ENCODE data around the gene CDH16. TPM values are rescaled to one million over a fixed set of nuclear protein-coding genes. Genes with fewer than 3 reads are reported as not detected.
A peak's percentile ranks its signal among the peaks of the same experiment; 100 is the strongest.

Gene CDH16
- total and polyA plus RNA-seq, 2 of the 13 experiments (the other 11 are each of a cell fraction or from before 2014, with no cell fraction given) = 2.7 to 3.9 TPM

GRCh38 chr16:66924527-66925321, 6.0 kb upstream of the CDH16 start (continued):
- no peak for TF ChIP-seq KIAA2018 (CRISPR knock-in tag; IDR thresholded peaks at IDR 0.05; ENCODE audit: borderline replicate concordance)
- TF ChIP-seq, protein P1, sequence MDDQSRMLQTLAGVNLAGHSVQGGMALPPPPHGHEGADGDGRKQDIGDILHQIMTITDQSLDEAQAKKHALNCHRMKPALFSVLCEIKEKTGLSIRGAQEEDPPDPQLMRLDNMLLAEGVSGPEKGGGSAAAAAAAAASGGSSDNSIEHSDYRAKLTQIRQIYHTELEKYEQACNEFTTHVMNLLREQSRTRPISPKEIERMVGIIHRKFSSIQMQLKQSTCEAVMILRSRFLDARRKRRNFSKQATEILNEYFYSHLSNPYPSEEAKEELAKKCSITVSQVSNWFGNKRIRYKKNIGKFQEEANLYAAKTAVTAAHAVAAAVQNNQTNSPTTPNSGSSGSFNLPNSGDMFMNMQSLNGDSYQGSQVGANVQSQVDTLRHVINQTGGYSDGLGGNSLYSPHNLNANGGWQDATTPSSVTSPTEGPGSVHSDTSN (CRISPR knock-in tag; IDR thresholded peaks at IDR 0.05; ENCODE audit: borderline replicate concordance) = no peak
- TF ChIP-seq, protein P2, sequence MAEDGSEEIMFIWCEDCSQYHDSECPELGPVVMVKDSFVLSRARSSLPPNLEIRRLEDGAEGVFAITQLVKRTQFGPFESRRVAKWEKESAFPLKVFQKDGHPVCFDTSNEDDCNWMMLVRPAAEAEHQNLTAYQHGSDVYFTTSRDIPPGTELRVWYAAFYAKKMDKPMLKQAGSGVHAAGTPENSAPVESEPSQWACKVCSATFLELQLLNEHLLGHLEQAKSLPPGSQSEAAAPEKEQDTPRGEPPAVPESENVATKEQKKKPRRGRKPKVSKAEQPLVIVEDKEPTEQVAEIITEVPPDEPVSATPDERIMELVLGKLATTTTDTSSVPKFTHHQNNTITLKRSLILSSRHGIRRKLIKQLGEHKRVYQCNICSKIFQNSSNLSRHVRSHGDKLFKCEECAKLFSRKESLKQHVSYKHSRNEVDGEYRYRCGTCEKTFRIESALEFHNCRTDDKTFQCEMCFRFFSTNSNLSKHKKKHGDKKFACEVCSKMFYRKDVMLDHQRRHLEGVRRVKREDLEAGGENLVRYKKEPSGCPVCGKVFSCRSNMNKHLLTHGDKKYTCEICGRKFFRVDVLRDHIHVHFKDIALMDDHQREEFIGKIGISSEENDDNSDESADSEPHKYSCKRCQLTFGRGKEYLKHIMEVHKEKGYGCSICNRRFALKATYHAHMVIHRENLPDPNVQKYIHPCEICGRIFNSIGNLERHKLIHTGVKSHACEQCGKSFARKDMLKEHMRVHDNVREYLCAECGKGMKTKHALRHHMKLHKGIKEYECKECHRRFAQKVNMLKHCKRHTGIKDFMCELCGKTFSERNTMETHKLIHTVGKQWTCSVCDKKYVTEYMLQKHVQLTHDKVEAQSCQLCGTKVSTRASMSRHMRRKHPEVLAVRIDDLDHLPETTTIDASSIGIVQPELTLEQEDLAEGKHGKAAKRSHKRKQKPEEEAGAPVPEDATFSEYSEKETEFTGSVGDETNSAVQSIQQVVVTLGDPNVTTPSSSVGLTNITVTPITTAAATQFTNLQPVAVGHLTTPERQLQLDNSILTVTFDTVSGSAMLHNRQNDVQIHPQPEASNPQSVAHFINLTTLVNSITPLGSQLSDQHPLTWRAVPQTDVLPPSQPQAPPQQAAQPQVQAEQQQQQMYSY (CRISPR knock-in tag; IDR thresholded peaks at IDR 0.05) = peak; percentile 51; the same call in 1 of the 2 replicates

Data from HepG2 (cell line).